ENCODE results near the gene ADPRHL1.

- no peak for TF ChIP-seq CTCF (conservative IDR thresholded peaks at IDR 0.05)
- no peak for TF ChIP-seq EZH2 (IDR thresholded peaks at IDR 0.05; ENCODE audit: low read depth)
These were observed 1.3 kb downstream of the ADPRHL1 start for GRCh38 chr13:113451951-113452421.
